HG02885 (cell line): ENCODE results near the gene RSPO4.

ENCODE experiments used
- ATAC-seq: cut with Tn5 transposase; IDR thresholded peaks from one replicate; pipeline ENCODE4 v1.9.1; 2021; ENCODE audit warnings: mild to moderate bottlenecking; ENCODE audit not compliant: unreplicated experiment, poor library complexity

The RSPO4 gene

DNA sequence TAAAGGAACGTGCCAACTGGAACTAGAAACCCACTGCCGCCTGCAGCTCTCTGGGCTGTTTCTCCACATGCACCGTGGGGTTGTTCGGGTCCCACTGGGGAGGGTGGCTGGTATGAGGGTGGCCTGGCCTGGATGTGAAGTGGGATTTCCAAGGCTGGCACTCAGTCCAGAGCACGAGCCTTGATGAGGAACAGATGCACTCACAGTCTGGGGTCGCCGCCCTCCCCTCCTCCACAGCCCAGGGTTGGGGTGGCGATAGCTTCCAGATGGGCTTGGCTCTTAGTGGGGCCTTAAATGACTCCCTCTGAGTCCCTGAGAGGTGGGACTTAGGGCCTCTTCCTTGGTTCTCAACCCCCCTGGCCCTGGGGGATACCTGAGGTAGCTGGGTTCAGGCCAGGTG lies 55.3 kb downstream of the RSPO4 start:
- no peak for ATAC-seq

DNA sequence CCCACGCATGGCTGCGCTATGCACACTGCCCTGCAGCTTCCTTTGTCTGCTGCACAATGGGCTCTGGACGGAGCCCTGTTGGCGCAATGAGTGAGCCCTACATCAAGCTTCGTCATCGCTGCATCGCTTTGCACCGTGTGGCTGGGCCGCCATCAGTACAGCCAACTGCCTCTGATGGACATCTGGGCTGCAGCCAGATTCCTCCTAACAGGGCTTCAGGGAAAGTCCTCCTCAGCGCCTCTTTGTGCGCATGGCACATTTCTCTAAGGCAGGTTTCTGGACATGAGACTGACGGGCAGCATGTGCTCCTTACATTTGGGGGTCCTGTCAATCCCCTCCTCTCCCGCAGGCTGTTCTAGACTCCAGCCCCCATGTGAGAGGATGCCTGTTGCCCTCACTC lies 56.3 kb downstream of the RSPO4 start:
- ATAC-seq: no peak

DNA sequence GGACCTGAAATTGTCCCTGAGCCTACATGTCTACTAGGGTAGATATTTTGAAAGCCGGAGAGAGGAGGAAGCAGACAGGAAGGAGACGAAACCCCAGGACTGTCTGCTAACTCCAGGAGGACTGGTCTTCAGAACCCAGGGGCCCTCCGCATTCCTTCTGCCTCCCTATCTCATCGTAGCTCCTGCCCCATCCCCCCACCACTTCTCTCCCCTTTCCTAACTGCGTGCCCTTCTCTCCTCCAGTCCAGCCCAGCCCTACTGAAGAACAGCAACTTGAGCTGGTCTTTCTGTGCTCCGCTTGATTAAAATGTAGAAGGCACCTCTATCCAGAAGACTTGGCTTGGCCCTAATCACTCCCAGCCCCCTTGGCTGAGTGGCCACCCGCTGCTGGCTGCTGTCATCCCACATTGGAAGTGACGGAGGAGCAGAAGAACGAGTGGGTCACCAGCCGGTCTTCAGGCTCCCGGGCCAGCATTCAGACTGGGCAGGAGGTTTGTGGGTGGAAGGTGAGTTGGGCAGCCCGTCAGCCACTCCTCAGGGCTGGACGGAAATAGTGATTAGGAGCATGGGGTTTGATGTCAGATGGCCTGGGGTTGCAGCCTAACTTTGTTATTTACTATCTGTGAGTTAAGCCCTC lies 57.2 kb downstream of the RSPO4 start:
- no peak for ATAC-seq

DNA sequence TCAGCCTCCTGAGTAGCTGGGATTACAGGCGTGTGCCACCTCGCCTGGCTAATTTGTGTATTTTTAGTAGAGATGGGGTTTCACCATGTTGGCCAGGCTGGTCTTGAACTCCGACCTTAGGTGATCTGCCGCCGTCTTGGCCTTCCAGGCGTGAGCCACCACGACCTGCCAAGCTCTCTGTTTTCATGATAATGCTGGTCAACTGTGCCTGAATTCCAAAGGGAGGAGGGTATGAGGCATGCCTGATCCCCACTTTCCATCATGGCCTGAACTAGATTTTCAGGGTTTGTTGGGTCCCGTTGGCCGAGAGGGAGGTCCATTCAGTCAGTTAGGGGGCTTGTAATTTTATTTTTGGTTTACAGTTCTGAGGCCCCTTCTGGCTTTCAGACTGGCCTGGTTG lies 58.0 kb downstream of the RSPO4 start:
- ATAC-seq: no peak

DNA sequence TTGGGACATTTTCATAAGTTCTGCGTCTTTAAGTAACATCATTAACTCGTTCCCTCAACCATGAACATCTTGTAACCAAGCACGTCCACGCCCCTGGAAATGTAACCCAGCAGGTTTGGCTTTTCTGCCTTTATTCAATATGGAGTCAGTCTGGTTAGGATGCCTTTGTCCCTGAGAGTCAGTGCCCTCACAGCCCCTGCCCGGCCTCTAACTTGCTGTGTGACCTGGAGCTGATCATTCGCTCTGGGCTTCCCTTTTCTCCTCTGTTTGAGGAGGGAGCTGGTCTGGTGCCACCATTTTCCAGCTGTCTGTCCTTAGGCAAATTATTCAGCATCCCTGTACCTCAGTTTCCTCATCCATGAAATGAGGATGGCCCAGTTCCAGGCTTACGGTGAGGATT lies 59.5 kb downstream of the RSPO4 start:
- no peak for ATAC-seq

DNA sequence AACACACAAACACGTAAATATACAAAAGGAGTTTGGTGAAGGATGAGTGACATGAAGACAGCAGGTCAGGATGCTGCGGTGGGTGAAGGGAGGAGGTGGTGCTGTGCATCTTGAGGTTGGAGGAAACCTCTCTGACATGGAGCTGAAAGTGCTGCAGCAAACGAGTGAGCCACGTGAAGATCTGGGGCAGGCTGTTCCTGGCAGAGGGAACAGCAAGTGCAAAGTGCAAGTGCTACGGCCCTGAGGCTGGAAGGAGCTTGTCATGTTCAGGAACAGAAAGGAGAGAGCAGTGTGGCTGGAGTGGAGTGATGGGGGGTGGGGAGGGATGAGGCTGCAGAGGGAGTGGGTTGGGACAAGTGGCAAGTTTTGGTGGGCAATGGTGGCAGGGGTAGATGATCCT lies 61.2 kb downstream of the RSPO4 start:
- no peak for ATAC-seq

DNA sequence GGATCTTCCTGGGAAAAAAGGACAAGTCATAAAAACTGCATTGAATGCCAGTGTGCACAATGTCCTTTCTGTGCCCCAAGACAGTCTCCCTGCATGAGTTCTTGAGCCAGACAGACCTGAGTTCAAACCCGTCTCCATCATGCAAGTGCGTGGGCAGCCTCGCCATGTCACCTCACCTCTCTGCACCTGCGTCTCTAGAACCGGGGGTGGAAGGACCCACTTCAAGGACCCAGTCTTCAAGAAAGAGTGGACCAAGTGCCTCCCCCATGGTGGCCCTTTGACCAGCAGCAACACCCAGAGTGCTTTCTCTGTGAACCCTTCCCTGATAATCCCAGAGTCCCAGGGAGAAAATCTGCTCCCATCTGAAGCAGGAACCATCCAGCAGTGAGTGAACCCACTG lies 62.5 kb downstream of the RSPO4 start:
- no peak for ATAC-seq

DNA sequence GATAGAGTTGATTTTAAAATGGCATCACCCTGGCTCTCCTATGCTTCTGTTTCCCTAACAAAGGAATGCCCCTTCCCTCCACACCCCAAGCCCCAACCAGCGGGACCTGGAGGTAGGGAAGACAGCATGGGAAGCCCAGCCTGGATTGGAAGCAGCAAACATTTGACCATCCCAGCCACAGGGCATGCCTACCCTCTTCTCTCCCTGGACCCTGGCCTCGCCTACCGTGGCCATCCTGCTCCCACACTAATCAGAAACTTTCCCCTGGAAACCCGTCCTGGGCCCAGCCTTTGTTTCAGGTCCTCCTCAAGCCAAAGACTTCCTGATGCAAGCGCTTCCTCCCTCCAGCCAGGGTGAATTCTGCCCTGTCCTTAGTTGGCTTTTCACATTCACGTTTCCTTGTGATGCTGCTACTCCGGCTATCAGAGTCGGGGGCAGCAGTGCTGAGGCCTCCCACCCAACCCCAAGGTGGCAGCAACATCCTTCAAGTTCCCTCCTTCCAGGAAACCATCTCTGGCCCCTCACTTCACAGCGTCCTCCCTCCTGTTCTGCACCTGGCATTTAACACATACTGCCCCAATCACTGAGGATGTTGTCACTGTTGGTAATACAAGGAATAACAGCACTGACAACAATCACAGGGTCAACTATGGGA lies 67.8 kb downstream of the RSPO4 start:
- ATAC-seq: no peak

DNA sequence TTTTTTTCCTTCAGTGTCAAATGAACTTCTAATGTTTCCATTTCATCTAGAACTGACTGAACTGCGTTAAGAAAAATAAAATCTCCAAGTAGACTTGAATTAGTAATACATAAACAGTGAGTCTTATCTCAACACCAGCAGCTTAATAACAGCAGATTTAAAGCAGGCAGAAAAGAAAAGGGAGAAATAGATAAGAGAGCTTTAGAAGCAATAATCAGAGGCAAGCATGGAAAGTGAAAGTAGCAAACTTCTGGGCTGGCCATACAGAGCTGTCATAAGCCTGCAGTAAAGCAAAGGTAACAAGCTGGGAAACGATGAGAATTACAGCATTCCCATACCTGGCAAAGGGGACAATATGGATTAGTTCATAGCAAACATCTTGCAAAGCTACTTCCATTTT lies 69.1 kb downstream of the RSPO4 start:
- ATAC-seq: no peak

DNA sequence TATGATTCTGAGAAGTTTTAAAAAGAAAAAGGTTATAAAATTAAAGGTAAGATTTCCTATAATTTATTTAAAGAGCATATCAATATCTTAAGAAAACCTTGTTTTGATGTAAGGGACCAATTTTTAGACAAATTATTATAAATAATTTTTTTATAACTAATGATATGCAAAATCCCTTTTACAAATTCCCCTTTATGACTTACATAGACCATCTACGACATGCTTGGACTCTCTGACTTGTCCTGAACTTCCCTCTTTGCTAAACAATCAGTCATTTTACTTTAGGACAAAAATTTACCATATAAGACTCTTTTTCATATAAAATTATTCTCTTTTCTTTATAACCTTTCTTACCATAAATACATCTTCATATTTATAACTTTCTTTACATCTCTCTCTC lies 70.7 kb downstream of the RSPO4 start:
- no peak for ATAC-seq

DNA sequence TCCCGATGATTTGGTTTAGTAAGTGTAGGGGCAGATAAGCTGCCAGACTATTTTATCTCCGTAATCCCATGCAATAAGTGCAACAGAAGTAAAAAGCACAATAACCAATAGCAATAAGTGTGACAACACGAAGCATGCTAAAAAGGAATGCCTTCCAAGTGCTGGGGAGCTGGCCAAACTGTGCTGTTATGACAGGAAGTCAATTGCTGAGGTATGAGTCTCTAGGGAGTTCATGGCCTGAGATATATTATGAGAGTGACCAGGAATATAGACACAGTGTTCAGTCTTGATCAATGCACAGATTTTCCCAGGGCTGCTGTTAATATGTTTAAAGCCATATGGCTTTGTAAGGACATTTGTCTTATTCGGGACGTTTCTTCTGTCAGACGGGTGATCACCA lies 75.4 kb downstream of the RSPO4 start:
- ATAC-seq: no peak

DNA sequence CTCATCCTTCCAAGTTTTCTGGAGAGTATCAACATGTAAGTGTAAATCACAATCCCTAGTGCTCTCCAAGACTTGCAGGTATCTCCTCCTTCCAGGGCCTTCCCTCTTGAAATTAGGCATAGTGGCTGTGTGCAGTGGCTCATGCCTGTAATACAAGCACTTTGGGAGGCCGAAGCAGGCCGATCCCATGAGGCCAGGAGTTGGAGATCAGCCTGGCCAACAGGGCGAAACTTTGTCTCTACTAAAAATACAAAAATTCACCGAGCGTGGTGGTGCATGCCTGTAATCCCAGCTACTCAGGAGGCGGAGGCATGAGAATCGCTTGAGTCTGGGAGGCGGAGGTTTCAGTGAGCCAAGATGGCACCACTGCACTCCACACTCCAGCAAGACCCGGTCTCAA lies 76.6 kb downstream of the RSPO4 start:
- ATAC-seq: no peak

DNA sequence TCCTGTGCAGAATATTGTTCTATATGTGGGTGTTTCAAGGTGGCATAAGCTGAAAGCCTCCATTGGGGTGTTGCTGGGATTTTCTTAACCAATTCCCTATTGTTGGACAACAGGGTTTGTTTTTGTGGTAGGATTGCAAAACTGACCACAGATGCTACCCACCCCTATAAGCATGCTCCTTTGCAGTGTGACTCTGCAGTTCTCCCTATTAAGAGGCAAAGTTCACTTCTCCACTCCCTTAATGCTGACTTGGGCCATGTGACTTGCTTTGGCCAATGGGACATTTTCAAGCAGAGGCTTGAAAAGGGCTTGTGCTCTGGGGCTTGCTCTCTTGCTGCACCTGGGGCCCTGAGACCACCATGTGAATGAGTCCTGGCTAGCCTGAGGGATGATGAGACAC lies 77.5 kb downstream of the RSPO4 start:
- no peak for ATAC-seq

DNA sequence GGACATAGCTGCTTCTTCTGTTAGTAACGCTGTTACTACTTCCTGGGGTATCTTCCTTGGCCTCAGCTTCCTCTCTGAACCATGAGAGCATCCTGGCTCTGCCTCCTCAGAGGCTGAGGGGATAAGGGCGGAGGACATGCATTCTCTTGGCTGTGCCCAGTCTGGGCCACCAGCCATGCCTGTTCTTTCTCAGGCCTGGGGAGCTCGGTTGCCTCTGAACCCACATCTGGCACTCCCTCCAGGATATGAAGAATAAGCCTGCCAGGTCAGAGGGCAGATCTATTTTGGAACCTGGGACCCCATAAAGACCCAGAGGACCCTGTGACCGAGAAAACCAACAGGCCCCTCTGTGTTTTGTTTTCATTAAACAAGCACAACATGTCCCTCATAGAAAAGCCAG lies 79.3 kb downstream of the RSPO4 start:
- ATAC-seq: no peak

DNA sequence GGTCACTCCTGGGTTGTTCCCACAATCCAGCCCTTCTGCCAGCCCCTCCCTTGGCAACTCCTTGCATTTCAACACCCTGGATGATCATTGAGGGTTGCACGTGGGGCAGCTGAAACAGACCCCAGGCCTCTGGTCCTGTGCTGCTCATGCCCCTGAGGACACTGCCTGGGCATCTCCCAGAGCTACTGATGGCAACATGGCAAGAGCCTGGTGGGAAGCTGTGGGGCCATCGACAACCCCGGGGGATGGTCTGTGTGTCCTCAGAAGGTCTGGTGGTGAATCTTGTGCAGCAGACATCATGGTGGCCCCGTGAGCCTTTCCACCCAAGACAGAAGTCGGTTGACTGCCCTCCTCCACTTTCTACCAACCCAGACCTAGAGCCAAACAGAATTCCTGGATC lies 81.0 kb downstream of the RSPO4 start:
- ATAC-seq: no peak

DNA sequence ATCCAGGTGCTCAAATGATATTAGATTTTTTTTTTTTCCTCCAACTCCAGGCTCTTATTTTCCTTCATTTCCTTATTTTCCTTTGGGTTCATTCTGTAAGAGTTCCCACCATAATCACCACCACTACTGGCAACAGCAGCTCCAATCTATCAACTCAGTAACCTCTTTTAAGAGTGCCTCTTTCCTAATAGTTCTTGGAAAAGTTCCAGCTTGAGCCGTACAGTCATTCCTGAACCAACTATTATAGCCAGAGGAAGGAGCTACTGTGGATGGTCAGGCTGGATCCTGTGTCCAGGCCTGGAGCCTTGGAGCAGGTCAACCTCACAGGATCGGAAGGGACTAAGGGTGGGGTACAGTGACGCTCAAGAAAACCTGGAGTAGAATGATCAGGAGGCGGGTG lies 81.8 kb downstream of the RSPO4 start:
- ATAC-seq: no peak

DNA sequence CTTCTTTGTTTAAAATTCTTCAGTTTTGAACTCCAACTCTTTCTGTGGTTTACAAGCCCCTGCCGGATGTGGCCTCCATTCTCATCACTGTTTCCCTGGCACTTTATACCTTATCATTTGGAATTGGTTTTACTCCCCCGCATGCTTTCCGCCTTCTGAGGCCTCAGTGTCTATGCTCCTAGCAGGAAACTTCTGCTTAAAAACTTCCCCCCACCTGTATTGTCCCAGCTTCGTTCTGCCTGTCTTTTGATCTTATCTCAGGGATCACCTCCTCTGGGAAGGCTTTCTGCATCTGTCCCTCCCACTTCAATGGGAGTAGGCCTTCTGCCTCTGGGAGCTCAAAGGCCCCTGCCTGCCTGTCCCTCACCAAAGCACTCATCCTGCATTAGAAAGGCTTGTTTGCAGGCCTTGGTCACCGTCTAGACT lies 82.6 kb downstream of the RSPO4 start:
- no peak for ATAC-seq

DNA sequence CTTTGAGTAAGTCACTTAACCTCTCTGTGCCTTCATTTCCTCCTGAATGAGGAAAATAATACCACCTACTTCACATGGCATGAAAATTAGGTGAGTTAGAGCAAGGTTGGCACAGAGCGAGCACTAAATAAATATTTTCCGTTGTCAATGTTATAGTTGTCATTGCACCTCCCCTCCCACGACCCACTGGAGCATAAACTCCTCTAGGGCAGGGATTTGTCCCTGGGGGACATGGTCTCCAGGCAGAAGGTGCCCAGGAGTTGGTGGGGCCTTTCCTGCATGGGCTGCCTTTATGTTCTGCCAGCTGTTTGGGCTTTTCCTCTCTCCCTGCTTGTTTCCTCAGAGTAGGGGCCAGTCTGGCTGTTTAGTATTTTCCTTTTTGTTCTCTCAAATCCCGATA lies 84.7 kb downstream of the RSPO4 start:
- no peak for ATAC-seq

DNA sequence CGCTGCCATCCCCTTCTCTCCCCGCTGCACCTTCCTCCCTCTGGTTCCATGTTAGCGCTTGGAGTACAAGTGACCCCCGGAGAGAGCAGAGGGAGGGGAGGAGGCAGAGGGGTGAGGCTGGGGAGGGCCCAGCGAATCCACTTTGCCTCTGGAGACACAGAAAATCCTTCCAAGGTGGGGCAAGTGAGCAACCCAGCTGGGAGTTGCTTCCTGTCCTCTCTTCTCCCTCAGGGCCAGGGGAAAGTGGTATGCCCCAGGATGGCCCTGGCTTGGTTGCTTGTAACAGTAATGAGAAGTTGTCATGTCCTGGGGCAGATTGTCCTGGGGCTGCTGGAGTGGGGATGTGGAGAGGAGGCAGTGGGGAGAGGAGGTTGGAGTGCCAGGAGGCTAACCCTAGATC lies 85.3 kb downstream of the RSPO4 start:
- ATAC-seq: no peak

DNA sequence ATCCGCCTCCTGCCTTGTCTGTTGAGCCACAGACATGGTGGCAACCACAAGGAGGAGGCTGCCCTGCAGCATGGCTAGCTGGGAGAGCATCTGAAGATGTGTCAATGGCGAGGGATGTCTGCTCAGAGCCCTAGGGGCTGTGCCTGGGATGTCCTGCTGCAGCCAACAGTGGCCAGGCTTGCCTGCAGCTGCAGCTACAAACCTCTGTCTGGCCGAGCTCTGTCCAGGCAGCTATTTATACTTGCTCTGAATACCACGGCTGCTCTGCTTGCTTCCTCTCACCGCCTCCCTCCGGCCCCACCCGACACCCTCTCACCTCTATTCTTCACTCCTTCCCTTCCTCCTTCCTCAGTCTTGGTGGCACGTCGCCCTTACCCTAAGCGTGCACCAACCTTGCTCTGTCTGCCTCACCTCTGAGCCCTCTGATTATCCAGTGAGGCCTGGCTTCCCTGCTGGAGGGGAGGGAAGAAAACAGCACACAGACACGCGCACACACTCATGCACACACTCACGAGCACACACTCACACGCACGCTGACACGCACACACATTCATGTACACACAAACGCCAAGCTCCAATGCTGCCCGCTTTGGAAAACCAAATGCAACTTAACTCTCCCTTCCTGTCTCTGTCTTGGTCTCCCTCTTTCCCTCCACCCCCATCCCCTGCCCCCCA lies 85.8 kb downstream of the RSPO4 start, which contains the start of gene ANGPT4:
TSS of gene ANGPT4 (minus strand) at position 210 of the 675 bp plus-strand sequence. CDS start at position 90, 120 bp downstream.
- ATAC-seq: no peak

DNA sequence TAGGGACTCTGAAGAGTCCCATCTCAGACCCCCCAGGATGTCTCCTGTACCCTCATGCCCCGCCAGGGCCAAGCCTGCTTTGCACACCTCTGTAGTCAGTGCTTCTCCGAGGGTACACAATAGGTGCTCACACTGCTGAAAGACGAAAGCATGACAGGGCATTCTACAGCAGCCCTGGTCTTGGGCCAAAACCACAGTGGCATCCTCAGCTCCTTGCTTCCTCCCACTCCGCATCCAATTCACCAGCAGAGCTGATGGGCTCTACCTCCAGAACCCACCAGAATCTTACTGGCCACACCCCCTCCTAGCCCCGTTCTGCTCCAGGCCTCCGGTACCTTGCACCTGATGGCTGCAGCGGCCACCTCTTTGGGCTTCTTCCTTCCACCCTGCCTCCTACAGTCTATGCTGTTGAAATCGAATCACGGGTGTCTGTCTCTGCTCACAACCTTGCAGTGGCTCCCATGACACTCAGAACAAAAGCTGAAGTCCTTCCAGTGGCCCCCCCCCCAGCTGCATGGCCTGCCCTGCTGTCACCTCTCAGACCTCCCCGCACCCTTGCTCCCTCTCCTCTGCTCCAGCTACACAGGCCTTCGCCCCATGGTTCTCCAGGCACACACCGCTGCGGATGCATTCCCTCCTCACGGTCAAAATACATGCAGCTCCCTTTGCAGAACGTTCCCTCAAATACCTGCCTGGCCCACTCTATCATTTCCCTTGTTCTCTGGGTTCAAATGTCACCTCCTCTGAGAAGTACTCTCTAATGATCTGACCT lies 87.2 kb downstream of the RSPO4 start:
- no peak for ATAC-seq
